K562 (cell line): ENCODE results near the gene PLXNB2. TPM values are rescaled to one million over a fixed set of nuclear protein-coding genes. Genes with fewer than 3 reads are reported as not detected.

Source experiments
- CBX1 ChIP-seq: sonication (generic); IDR thresholded peaks from 2 replicates; pipeline ENCODE4 v1.6.1; 2016; ENCODE audit warnings: antibody characterized with exemption, low read depth, mild to moderate bottlenecking
- ELF1 ChIP-seq: fragments of 200-800 bp; sonication (Bioruptor generic); IDR thresholded peaks from 2 replicates; pipeline ENCODE4 v1.6.1; 2016; ENCODE audit warnings: missing genetic modification characterization, missing compliant biosample characterization
- HDAC8 ChIP-seq: fragments of 450-650 bp; IDR thresholded peaks from 2 replicates; pipeline ENCODE4 v1.6.1; 2016; ENCODE audit warnings: mild to moderate bottlenecking, missing genetic modification characterization, moderate library complexity, missing compliant biosample characterization
- HIVEP1 ChIP-seq: fragments of 250-450 bp; sonication (Bioruptor Pico); IDR thresholded peaks from 2 replicates; pipeline ENCODE4 v1.4.0; 2020; ENCODE audit warnings: mild to moderate bottlenecking
- MAFF ChIP-seq: IDR thresholded peaks from 2 replicates; pipeline ENCODE4 v1.6.1; 2012; ENCODE audit warnings: low read length, improper control_type of control experiment
- MIER1 ChIP-seq: fragments of 450-650 bp; IDR thresholded peaks from 2 replicates; pipeline ENCODE4 v1.6.1; 2016; ENCODE audit warnings: antibody characterized with exemption, mild to moderate bottlenecking, low read depth
- SP2 ChIP-seq: IDR thresholded peaks from 2 replicates; pipeline ENCODE4 v1.6.1; 2011; ENCODE audit warnings: mild to moderate bottlenecking, low read depth, low read length, moderate library complexity; ENCODE audit not compliant: poor library complexity, severe bottlenecking; ENCODE audit errors: extremely low read depth
- U2AF1 ChIP-seq: fragments of 200-400 bp; formaldehyde crosslinking; optimal IDR thresholded peaks from 2 replicates; pipeline ENCODE3; 2017; ENCODE audit warnings: mild to moderate bottlenecking, low read depth, low read length, moderate library complexity
- ZFPM2 ChIP-seq: fragments of 250-450 bp; sonication (Bioruptor Pico); IDR thresholded peaks from 2 replicates; pipeline ENCODE4 v1.5.1; 2022; ENCODE audit warnings: mild to moderate bottlenecking
- ZNF134 ChIP-seq: fragments of 250-450 bp; sonication (Bioruptor Pico); conservative IDR thresholded peaks from 2 replicates; pipeline ENCODE4 v1.4.0; 2020
- ZNF3 ChIP-seq: fragments of 250-450 bp; sonication (Bioruptor Pico); IDR thresholded peaks from 2 replicates; pipeline ENCODE4 v1.5.0; 2021; ENCODE audit warnings: mild to moderate bottlenecking, moderate library complexity
- polyA plus RNA-seq, 8 experiments: library from polyadenylated mRNA; depleted of rRNA in 4 of 8; stranded (reverse) in 5 of 8; unstranded in 3 of 8; fragments of >200 nt; fragmentation: Nextera tagmentation in 2 of 8; fragmentation: Illumina TruSeq in 1 of 8; extraction: Ambion mirVana in 2 of 8; extraction: Trizol in 1 of 8; gene quantifications; 2 replicates each; pipeline versions ENCODE4 v1.2.1 to v1.2.3, GENCODE V29; 2011 to 2014; ENCODE audit warnings: inconsistent platforms in 1 of 8, missing spikeins in 1 of 8
- total RNA-seq, 7 experiments: library from RNA; depleted of rRNA in 6 of 7; stranded (reverse); fragments of >200 nt in 6 of 7; fragmentation: Illumina TruSeq in 2 of 7; extraction: Trizol in 2 of 7; gene quantifications; 2 replicates each; pipeline versions ENCODE4 v1.2.1 to v1.2.3, GENCODE V29; 2011 to 2021; ENCODE audit warnings: low replicate concordance in 1 of 7
- TF ChIP-seq, protein P1 (sequence below), 2 experiments: fragments of 450-650 bp; IDR thresholded peaks; 2 replicates each; pipeline ENCODE4 v1.6.1; 2018; ENCODE audit warnings: mild to moderate bottlenecking in 2 of 2, low read depth in 1 of 2; ENCODE audit not compliant: partially characterized antibody in 2 of 2
- TF ChIP-seq, protein P2 (sequence below), 2 experiments: fragments of 450-650 bp in 1 of 2; sonication (generic) in 1 of 2; formaldehyde crosslinking in 1 of 2; IDR thresholded peaks; 2 replicates each; pipeline versions ENCODE4 v1.7.1 to v1.9.0; 2016 to 2022; ENCODE audit warnings: inconsistent platforms in 1 of 2, mild to moderate bottlenecking in 1 of 2, missing genetic modification reagents in 1 of 2

Gene PLXNB2
- total and polyA plus RNA-seq, 9 of the 15 experiments (the other 6 are each of a cell fraction or from before 2014, with no cell fraction given) = 0.15 to 45.1 (median 13.6) TPM

DNA sequence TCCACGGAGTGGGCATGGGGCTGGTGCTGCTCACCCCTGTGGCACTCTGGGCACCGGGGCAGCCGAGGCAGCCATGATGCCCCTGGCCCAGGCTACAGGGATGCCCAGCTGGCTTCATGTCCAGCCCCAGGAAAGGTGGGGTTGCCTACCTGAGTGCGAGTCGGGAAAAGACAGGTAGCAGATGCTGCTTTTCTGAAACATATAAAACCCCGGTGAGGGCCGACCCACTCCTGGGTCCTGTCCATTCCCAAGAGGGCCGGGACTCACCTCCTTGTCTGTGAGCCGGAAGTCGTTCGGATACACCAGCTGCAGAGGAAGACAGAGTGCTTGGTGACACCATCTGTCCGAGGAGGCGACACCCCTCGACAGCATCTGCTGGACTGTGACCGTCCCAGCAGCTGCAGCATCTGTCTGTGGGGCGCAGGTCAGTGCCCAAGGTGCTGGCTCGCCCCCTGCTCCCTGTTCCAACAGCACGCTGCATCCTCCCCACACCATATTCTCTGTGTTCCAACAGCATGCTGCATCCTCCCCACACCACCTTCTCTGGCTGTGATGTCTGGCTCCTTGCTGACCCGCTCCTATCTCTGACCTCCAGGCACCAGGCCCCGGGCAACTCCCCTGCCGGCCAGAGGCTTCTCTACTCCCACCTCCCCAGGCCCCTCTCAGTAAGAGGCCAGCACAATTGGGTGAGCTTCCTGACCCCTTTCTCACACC is 11.4 kb upstream of the PLXNB2 start (continued):
- TF ChIP-seq U2AF1 (no peak), CBX1 (no peak), ZNF3 (CRISPR knock-in tag) (no peak), ZFPM2 (CRISPR knock-in tag) (no peak), ZNF134 (CRISPR knock-in tag) (no peak), ELF1 (tag) (no peak), HIVEP1 (CRISPR knock-in tag) (no peak), MAFF (no peak), MIER1 (no peak), HDAC8 (tag) (no peak), SP2 (no peak)
- TF ChIP-seq, protein P1, sequence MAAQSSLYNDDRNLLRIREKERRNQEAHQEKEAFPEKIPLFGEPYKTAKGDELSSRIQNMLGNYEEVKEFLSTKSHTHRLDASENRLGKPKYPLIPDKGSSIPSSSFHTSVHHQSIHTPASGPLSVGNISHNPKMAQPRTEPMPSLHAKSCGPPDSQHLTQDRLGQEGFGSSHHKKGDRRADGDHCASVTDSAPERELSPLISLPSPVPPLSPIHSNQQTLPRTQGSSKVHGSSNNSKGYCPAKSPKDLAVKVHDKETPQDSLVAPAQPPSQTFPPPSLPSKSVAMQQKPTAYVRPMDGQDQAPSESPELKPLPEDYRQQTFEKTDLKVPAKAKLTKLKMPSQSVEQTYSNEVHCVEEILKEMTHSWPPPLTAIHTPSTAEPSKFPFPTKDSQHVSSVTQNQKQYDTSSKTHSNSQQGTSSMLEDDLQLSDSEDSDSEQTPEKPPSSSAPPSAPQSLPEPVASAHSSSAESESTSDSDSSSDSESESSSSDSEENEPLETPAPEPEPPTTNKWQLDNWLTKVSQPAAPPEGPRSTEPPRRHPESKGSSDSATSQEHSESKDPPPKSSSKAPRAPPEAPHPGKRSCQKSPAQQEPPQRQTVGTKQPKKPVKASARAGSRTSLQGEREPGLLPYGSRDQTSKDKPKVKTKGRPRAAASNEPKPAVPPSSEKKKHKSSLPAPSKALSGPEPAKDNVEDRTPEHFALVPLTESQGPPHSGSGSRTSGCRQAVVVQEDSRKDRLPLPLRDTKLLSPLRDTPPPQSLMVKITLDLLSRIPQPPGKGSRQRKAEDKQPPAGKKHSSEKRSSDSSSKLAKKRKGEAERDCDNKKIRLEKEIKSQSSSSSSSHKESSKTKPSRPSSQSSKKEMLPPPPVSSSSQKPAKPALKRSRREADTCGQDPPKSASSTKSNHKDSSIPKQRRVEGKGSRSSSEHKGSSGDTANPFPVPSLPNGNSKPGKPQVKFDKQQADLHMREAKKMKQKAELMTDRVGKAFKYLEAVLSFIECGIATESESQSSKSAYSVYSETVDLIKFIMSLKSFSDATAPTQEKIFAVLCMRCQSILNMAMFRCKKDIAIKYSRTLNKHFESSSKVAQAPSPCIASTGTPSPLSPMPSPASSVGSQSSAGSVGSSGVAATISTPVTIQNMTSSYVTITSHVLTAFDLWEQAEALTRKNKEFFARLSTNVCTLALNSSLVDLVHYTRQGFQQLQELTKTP (IDR thresholded peaks at IDR 0.05; ENCODE audit: low read depth in 1 of 2, partially characterized antibody in 2 of 2) = no peak
- TF ChIP-seq, protein P2, sequence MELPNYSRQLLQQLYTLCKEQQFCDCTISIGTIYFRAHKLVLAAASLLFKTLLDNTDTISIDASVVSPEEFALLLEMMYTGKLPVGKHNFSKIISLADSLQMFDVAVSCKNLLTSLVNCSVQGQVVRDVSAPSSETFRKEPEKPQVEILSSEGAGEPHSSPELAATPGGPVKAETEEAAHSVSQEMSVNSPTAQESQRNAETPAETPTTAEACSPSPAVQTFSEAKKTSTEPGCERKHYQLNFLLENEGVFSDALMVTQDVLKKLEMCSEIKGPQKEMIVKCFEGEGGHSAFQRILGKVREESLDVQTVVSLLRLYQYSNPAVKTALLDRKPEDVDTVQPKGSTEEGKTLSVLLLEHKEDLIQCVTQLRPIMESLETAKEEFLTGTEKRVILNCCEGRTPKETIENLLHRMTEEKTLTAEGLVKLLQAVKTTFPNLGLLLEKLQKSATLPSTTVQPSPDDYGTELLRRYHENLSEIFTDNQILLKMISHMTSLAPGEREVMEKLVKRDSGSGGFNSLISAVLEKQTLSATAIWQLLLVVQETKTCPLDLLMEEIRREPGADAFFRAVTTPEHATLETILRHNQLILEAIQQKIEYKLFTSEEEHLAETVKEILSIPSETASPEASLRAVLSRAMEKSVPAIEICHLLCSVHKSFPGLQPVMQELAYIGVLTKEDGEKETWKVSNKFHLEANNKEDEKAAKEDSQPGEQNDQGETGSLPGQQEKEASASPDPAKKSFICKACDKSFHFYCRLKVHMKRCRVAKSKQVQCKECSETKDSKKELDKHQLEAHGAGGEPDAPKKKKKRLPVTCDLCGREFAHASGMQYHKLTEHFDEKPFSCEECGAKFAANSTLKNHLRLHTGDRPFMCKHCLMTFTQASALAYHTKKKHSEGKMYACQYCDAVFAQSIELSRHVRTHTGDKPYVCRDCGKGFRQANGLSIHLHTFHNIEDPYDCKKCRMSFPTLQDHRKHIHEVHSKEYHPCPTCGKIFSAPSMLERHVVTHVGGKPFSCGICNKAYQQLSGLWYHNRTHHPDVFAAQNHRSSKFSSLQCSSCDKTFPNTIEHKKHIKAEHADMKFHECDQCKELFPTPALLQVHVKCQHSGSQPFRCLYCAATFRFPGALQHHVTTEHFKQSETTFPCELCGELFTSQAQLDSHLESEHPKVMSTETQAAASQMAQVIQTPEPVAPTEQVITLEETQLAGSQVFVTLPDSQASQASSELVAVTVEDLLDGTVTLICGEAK (IDR thresholded peaks at IDR 0.05) = 0 out of 2 replicates have a peak, but pooled peaks have one; percentile 34
- TF ChIP-seq, protein P2 (CRISPR knock-in tag; IDR thresholded peaks at IDR 0.05) = no peak
